Measurements from ENCODE around the gene KCNE3.

DNA sequence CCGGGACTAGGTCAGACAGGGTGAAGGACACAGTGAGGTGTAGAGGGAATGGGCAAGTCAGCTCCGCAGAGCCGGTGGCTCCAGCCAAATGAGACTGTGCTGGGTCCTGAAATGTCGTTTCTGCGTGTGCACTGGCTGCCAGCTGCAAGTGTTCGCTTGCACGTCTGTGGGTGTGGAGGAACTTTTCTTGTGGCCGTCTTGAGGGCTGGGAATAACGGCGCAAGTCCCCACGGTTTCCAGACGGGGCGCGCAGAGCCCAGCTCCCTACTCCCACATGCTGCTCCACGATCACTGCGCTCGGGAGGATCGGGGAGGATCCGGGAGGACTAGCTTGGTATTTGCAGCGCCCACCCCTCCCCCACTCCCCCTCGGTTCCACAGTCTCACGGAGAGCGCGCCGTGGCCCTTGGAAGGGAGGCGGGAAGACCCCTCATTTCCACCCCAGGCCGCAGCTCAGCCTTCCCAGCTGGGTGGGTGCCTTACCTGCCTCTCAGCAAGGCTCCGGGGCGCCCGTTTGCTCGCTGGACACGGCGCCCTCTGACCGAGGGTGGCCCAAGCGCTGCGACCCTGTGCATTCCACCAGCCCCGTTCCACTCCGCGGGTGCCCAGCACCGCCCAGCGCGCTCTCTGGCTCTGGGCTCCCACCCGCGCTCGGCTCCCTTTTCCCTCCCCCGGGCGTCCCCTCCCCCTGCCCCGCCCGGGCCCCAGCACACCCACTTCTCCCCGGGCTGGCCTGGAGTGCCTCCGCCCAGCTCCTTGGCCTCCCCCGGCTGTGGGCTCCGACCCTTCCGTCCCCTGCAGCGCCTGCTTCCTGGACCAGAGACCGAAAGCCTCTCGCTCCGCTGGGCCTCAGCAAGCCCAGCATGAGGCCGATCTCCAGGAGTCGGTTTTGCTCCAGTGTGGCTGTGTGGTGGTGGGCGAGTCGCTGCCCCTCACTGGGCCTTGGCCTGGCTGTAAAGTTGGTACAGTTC is at the start of gene KCNE3:
- TF ChIP-seq POLR2A (IDR thresholded peaks at IDR 0.05; ENCODE audit: borderline replicate concordance, extremely low read depth, insufficient read depth, insufficient read length), result no peak
- TF ChIP-seq, protein P1, sequence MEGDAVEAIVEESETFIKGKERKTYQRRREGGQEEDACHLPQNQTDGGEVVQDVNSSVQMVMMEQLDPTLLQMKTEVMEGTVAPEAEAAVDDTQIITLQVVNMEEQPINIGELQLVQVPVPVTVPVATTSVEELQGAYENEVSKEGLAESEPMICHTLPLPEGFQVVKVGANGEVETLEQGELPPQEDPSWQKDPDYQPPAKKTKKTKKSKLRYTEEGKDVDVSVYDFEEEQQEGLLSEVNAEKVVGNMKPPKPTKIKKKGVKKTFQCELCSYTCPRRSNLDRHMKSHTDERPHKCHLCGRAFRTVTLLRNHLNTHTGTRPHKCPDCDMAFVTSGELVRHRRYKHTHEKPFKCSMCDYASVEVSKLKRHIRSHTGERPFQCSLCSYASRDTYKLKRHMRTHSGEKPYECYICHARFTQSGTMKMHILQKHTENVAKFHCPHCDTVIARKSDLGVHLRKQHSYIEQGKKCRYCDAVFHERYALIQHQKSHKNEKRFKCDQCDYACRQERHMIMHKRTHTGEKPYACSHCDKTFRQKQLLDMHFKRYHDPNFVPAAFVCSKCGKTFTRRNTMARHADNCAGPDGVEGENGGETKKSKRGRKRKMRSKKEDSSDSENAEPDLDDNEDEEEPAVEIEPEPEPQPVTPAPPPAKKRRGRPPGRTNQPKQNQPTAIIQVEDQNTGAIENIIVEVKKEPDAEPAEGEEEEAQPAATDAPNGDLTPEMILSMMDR (IDR thresholded peaks at IDR 0.05 in 2 of 3, conservative IDR thresholded peaks at IDR 0.05 in 1 of 3; ENCODE audit: borderline replicate concordance in 1 of 3, insufficient read depth in 1 of 3, low read depth in 2 of 3, low read length in 2 of 3), result no peak
- TF ChIP-seq, protein P2, sequence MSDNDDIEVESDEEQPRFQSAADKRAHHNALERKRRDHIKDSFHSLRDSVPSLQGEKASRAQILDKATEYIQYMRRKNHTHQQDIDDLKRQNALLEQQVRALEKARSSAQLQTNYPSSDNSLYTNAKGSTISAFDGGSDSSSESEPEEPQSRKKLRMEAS (IDR thresholded peaks at IDR 0.05), result no peak
- no peak for TF ChIP-seq POLR2AphosphoS5 (IDR thresholded peaks at IDR 0.05; ENCODE audit: low read depth, low read length)
- no peak for TF ChIP-seq YY1 (IDR thresholded peaks at IDR 0.05; ENCODE audit: extremely low read depth, insufficient replicate concordance, low read depth, low read length)
- TF ChIP-seq, protein P3, sequence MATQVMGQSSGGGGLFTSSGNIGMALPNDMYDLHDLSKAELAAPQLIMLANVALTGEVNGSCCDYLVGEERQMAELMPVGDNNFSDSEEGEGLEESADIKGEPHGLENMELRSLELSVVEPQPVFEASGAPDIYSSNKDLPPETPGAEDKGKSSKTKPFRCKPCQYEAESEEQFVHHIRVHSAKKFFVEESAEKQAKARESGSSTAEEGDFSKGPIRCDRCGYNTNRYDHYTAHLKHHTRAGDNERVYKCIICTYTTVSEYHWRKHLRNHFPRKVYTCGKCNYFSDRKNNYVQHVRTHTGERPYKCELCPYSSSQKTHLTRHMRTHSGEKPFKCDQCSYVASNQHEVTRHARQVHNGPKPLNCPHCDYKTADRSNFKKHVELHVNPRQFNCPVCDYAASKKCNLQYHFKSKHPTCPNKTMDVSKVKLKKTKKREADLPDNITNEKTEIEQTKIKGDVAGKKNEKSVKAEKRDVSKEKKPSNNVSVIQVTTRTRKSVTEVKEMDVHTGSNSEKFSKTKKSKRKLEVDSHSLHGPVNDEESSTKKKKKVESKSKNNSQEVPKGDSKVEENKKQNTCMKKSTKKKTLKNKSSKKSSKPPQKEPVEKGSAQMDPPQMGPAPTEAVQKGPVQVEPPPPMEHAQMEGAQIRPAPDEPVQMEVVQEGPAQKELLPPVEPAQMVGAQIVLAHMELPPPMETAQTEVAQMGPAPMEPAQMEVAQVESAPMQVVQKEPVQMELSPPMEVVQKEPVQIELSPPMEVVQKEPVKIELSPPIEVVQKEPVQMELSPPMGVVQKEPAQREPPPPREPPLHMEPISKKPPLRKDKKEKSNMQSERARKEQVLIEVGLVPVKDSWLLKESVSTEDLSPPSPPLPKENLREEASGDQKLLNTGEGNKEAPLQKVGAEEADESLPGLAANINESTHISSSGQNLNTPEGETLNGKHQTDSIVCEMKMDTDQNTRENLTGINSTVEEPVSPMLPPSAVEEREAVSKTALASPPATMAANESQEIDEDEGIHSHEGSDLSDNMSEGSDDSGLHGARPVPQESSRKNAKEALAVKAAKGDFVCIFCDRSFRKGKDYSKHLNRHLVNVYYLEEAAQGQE (IDR thresholded peaks at IDR 0.05; ENCODE audit: low read depth), result no peak
- no peak for TF ChIP-seq JUND (IDR thresholded peaks at IDR 0.05)
- TF ChIP-seq, protein P4, sequence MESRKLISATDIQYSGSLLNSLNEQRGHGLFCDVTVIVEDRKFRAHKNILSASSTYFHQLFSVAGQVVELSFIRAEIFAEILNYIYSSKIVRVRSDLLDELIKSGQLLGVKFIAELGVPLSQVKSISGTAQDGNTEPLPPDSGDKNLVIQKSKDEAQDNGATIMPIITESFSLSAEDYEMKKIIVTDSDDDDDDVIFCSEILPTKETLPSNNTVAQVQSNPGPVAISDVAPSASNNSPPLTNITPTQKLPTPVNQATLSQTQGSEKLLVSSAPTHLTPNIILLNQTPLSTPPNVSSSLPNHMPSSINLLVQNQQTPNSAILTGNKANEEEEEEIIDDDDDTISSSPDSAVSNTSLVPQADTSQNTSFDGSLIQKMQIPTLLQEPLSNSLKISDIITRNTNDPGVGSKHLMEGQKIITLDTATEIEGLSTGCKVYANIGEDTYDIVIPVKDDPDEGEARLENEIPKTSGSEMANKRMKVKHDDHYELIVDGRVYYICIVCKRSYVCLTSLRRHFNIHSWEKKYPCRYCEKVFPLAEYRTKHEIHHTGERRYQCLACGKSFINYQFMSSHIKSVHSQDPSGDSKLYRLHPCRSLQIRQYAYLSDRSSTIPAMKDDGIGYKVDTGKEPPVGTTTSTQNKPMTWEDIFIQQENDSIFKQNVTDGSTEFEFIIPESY (IDR thresholded peaks at IDR 0.05; ENCODE audit: extremely low read depth, insufficient replicate concordance, low read length), result no peak
- no peak for TF ChIP-seq SP1 (IDR thresholded peaks at IDR 0.05; ENCODE audit: low read depth)
- TF ChIP-seq CEBPB (IDR thresholded peaks at IDR 0.05; ENCODE audit: low read depth), result no peak
- TF ChIP-seq EGR1 (IDR thresholded peaks at IDR 0.05; ENCODE audit: low read depth), result no peak
- no peak for TF ChIP-seq EZH2 (IDR thresholded peaks at IDR 0.05)

Measured in HCT116 (cell line).